GM11168 (cell line): ENCODE measurements around the gene CLEC3B.
"Not testable (repeated sequence)": the region's sequence is repeated elsewhere in the genome, so short reads cannot be mapped to it uniquely, and the experiment has no call there.

Experiments used
- in situ Hi-C: fragments of 300-500 bp; cut with MboI; formaldehyde crosslinking; loops from one replicate; pipeline ENCODE4 v1.12.0; 2022; ENCODE audit warnings: low sequenced_read_pairs; ENCODE audit not compliant: unreplicated experiment

The CLEC3B gene

GRCh38 chr3:45031531-45031930, 5.4 kb downstream of the CLEC3B start:
- in situ Hi-C loops: loop anchor here (10.0 to 25.0 kb wide), 2 partner anchors 463 to 631 kb away; no protein-coding TSS in a partner anchor

- in situ Hi-C loops: loop anchor here (10.0 to 25.0 kb wide), 2 partner anchors 463 to 630 kb away; no protein-coding TSS in a partner anchor
These were observed 6.0 kb downstream of the CLEC3B start for GRCh38 chr3:45032113-45032512.

GRCh38 chr3:45033791-45034190, 7.7 kb downstream of the CLEC3B start:
- in situ Hi-C loops: loop anchor here (10.0 to 25.0 kb wide), 2 partner anchors 461 to 629 kb away; no protein-coding TSS in a partner anchor

DNA sequence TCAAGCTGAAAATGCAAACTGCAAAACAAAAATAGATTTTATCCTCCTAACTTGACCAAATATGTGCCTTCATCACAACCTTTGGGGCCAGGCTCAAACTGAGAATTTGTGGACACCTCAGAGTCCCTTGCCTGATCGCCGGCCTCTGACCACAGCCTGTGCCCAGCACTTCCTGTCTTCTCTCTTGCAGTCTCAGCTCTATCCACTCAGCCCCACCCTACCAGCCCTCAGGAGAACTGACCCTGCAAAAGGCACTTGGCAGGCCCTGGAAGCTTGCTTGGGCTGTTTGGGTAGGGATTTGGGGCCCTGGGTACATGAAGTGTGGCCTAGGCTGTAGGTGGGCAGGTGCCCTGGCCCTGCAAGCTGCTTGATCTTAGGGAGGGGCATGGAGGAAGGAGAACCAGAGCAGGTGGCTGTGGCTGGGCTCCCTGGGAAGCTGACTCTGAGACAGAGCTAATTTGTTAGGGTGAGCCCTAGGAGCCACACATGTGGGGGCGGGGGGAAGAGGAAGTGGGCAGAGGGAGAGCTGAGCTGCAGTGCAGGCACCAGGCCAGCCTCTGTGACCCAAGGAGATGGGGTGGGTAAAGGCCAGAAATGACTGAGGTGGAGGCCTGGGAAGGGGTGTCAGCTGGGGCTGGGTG, 8.6 kb downstream of the CLEC3B start:
- in situ Hi-C loops: loop anchor here (10.0 to 25.0 kb wide), 2 partner anchors 460 to 628 kb away; no protein-coding TSS in a partner anchor

GRCh38 chr3:45035441-45036301, 9.6 kb downstream of the CLEC3B start:
- in situ Hi-C loops: loop anchor here (10.0 to 25.0 kb wide), 2 partner anchors 459 to 627 kb away; no protein-coding TSS in a partner anchor

DNA sequence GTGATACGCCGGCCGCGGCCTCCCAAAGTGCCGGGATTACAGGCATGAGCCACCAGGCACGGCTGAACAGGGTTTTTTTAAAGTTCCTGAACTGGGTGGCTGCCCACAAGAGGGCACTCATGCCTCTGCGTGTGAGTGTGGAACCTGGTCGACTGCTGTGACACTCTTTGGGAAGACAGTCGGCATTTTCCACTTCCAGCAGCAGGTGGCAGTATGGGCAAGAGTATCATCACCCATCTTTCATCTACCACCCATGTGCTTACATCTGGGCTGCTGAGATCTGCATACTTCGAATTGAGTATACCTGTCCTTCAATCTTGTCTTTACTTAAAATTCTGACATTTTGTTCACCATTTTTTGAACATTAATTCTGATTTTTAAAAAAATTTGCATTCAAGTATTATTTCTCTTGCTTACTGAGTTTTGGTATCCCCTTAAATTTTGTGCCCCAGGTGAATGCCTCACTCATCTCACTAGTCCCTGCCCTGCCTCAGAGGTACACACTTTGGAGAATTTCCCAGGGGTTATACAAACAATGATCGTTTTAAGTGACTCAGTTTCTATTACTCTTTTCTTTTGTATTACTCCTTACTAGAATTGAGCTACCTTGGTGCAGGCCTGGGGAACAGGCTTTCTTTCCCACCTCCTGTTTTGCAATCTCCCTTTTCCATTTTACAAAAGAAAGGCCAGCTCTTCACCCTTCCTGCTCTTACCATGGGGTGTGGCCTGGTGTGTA, 11.8 kb downstream of the CLEC3B start:
- in situ Hi-C loops: loop anchor here (10.0 to 25.0 kb wide), 2 partner anchors 457 to 624 kb away; no protein-coding TSS in a partner anchor

- in situ Hi-C loops: loop anchor here (5.0 to 25.0 kb wide), 2 partner anchors 166 to 621 kb away; no protein-coding TSS in a partner anchor
These were observed 15.6 kb downstream of the CLEC3B start for GRCh38 chr3:45041666-45042065.

DNA sequence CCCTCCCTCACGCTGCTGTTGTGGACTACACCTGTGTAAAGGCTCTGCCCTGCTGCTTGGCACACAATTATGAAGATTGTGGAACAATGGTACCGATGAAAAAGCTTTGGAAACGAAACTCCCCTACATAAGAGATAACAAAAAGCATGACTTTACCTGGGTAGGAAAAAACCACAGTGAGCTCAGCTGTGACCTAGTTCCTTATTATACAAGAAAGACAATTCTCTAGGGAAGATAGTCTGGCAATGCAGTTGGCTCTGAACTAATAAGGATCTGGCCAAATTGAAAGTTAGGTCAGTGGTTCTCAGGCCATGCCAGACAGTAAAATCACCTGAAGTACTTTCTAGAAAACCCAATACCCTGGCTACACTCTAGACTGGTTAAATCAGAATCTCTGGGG, 16.1 kb downstream of the CLEC3B start:
- in situ Hi-C loops: loop anchor here (5.0 to 25.0 kb wide), 2 partner anchors 165 to 620 kb away; no protein-coding TSS in a partner anchor

DNA sequence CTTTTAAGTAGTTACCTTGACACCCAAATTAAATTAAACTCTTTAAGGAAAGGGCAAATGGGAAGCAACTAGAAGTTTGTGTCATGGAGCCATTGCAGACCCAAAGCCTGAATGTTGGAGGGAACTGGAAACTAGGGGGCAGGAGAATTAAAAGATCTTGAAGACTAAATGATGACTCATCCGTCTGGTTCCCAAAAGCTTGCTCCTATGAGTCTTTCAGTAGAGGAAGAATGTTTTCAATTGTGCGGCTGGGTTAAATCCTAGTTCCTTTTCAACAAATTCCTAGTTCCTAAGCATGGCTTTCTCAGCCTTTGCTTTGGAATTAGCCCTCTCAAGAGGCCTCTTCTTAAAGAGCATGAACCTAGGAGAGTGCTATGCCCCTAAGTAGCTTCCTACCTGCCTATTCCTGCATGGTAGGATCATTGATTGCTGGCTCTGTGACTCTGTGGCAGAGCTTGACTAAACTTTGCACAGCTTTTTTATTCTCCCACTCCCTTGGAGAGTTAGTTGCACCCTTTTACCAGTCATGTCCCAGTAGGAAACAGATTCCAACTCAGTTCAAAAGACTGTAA, 17.7 kb downstream of the CLEC3B start:
- in situ Hi-C loops: loop anchor here (5.0 to 25.0 kb wide), 2 partner anchors 163 to 618 kb away; no protein-coding TSS in a partner anchor

GRCh38 chr3:45048244-45048643, 22.1 kb downstream of the CLEC3B start:
- in situ Hi-C loops: loop anchor here (25.0 kb wide), 1 partner anchor 614 kb away; no protein-coding TSS in a partner anchor

DNA sequence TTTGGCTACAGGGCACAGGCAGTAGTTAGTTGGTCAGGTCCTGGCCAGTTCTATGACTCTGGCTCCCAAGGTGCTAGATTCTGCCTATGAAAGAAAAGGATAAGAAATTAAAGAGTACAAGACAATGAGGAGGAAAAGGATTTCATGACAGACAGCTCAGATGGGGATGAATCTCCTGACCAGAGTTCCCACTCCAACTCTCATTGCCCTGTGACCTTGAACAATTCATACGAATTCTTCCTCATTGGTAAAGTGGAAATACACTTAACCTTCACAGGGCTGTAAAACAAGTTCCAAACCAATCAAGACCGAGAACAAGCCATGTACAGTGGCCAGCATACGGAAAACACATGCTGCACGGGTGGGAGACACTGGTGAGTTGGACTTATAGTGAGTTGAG, 23.7 kb downstream of the CLEC3B start:
- in situ Hi-C loops: loop anchor here (25.0 kb wide), 1 partner anchor 612 kb away; no protein-coding TSS in a partner anchor

GRCh38 chr3:45051685-45052084, 25.6 kb downstream of the CLEC3B start:
- in situ Hi-C loops: no loop called here

GRCh38 chr3:45053805-45054195, 27.7 kb downstream of the CLEC3B start:
- in situ Hi-C loops: not testable (repeated sequence)

- in situ Hi-C loops: no loop called here
These were observed 28.2 kb downstream of the CLEC3B start for GRCh38 chr3:45054196-45054857.

- in situ Hi-C loops: no loop called here
These were observed 28.9 kb downstream of the CLEC3B start for GRCh38 chr3:45055032-45055410.

GRCh38 chr3:45055411-45056143, 29.5 kb downstream of the CLEC3B start:
- in situ Hi-C loops: no loop called here

DNA sequence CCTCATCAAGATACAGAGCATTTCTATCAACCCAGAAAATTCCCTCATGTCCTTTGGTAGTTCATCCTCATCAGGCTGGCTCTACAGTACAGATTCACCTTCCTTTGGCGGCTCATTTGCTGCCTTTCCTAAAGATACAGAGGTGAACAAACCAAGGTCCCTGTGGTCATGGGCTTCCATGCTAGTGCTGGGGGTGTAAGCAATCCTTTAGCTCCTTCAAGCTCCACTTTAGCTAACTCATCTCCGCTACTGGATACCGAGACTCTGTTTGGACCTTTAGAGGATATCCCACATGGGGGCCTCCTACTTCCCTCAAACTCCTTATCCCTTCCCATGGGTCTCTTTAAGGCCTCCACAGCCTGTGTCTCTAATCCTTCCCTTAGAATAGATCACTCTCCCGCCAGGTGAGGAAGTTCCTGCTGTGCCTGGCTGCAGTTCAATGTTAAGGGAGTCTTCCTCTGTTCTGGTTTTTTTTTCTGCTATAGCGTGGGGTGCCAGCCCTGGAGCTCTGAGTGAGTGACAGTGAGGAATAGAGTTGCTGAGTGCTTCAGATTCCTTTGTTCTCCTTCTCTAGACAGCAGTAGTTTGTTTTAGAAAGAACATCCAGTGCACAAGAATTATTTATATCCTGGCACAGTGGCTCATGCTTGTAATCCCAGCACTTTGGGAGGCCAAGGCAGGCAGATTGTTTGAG, 30.7 kb downstream of the CLEC3B start:
- in situ Hi-C loops: no loop called here

DNA sequence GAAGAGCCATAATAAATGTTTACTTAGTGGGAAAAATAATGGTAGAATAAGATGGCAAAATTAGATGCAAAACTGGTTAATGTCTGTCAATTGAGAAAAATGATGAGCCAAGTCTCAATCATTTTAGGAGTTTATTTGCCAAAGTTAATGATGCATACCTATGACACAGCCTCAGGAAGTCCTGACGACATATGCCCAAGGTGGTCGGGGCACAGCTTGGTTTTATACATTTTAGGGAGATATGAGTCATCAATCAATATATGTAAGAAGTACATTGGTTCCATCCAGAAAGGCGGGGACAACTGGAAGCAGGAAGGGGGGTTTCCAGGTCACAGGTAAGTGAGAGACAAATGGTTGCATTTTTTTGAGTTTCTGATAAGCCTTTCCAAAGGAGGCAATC, 31.5 kb downstream of the CLEC3B start:
- in situ Hi-C loops: no loop called here
